OCI-LY1 (cell line): Measurements from ENCODE around the gene CBLN1.

ENCODE experiments used
- H2AFZ ChIP-seq: fragments of 200-600 bp; sonication (generic), shearing (Covaris generic); 2 replicates; pipeline ENCODE4 v1.6.0; 2014; ENCODE audit warnings: antibody characterized with exemption, mild to moderate bottlenecking, low read length
- H3F3A ChIP-seq: fragments of 200-600 bp; sonication (generic), shearing (Covaris generic); 2 replicates; pipeline ENCODE4 v1.6.0; 2014; ENCODE audit warnings: mild to moderate bottlenecking, antibody characterized with exemption, low read length, moderate library complexity; ENCODE audit not compliant: insufficient read depth
- H3K27ac ChIP-seq: fragments of 200-600 bp; sonication (generic); 2 replicates; pipeline ENCODE4 v1.5.1; 2014; ENCODE audit warnings: low read length, mixed run types, mild to moderate bottlenecking, low read depth; ENCODE audit not compliant: poor library complexity, severe bottlenecking
- H3K27me3 ChIP-seq: fragments of 200-600 bp; sonication (generic); 2 replicates; pipeline ENCODE4 v1.6.0; 2014; ENCODE audit warnings: antibody characterized with exemption, mild to moderate bottlenecking, low read length, moderate library complexity; ENCODE audit not compliant: insufficient read depth
- H3K36me3 ChIP-seq: fragments of 200-600 bp; sonication (generic); 2 replicates; pipeline ENCODE4 v1.6.1; 2014; ENCODE audit warnings: mild to moderate bottlenecking, antibody characterized with exemption, low read length, moderate library complexity, mixed read lengths; ENCODE audit not compliant: insufficient read depth
- H3K4me1 ChIP-seq: fragments of 200-600 bp; sonication (generic); 2 replicates; pipeline ENCODE4 v1.5.1; 2014; ENCODE audit warnings: mild to moderate bottlenecking, low read length, moderate library complexity; ENCODE audit not compliant: insufficient read depth, severe bottlenecking
- H3K4me2 ChIP-seq: fragments of 200-600 bp; sonication (generic), shearing (Covaris generic); 2 replicates; pipeline ENCODE4 v1.6.1; 2014; ENCODE audit warnings: low read length
- H3K4me3 ChIP-seq: fragments of 200-600 bp; sonication (generic); 2 replicates; pipeline ENCODE4 v1.5.1; 2014; ENCODE audit warnings: low read length, low read depth, mild to moderate bottlenecking, mixed read lengths; ENCODE audit not compliant: poor library complexity, severe bottlenecking
- H3K79me2 ChIP-seq: fragments of 200-600 bp; shearing (Covaris generic); 2 replicates; pipeline ENCODE4 v1.6.1; 2016; ENCODE audit warnings: mixed run types, low read length, mixed read lengths; ENCODE audit not compliant: insufficient read depth
- H3K9ac ChIP-seq: fragments of 200-600 bp; sonication (generic), shearing (Covaris generic); 2 replicates; pipeline ENCODE4 v1.6.1; 2014; ENCODE audit warnings: mild to moderate bottlenecking, low read length, mixed read lengths
- H3K9me2 ChIP-seq: fragments of 200-600 bp; sonication (generic), shearing (Covaris generic); 2 replicates; pipeline ENCODE4 v1.6.1; 2014; ENCODE audit warnings: low read depth, mild to moderate bottlenecking, low read length, mixed read lengths
- H3K9me3 ChIP-seq: fragments of 200-600 bp; shearing (Covaris generic); 2 replicates; pipeline ENCODE4 v1.6.1; 2014; ENCODE audit warnings: low read length, mixed read lengths
- H4K20me1 ChIP-seq: fragments of 200-600 bp; sonication (generic), shearing (Covaris generic); 2 replicates; pipeline ENCODE4 v1.6.0; 2016; ENCODE audit warnings: mild to moderate bottlenecking, low read length; ENCODE audit not compliant: insufficient read depth
- EZH2 ChIP-seq: fragments of 200-600 bp; sonication (generic), shearing (Covaris generic); IDR thresholded peaks from 2 replicates; pipeline ENCODE4 v1.8.0; 2017; ENCODE audit warnings: borderline replicate concordance, mixed run types, mild to moderate bottlenecking, antibody characterized with exemption, low read length, moderate library complexity, mixed read lengths
- TF ChIP-seq, protein P1 (sequence below): fragments of 200-600 bp; sonication (generic), shearing (Covaris generic); IDR thresholded peaks from 2 replicates; pipeline ENCODE4 v1.5.1; 2017; ENCODE audit warnings: mild to moderate bottlenecking, antibody characterized with exemption, low read length, moderate library complexity, mixed read lengths

The CBLN1 gene

GRCh38 chr16:49311823-49312222 lies 30.2 kb upstream of the CBLN1 start:
- H3K4me1 ChIP-seq: no peaks in the 10 kb centered on the region
- no peaks in the 10 kb centered on the region for H3K27me3 ChIP-seq
- H3K79me2 ChIP-seq: no peaks in the 10 kb centered on the region
- H3K9me2 ChIP-seq: no peaks in the 10 kb centered on the region
- TF ChIP-seq EZH2: no peak
- TF ChIP-seq, protein P1, sequence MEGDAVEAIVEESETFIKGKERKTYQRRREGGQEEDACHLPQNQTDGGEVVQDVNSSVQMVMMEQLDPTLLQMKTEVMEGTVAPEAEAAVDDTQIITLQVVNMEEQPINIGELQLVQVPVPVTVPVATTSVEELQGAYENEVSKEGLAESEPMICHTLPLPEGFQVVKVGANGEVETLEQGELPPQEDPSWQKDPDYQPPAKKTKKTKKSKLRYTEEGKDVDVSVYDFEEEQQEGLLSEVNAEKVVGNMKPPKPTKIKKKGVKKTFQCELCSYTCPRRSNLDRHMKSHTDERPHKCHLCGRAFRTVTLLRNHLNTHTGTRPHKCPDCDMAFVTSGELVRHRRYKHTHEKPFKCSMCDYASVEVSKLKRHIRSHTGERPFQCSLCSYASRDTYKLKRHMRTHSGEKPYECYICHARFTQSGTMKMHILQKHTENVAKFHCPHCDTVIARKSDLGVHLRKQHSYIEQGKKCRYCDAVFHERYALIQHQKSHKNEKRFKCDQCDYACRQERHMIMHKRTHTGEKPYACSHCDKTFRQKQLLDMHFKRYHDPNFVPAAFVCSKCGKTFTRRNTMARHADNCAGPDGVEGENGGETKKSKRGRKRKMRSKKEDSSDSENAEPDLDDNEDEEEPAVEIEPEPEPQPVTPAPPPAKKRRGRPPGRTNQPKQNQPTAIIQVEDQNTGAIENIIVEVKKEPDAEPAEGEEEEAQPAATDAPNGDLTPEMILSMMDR: no peak
- H3K36me3 ChIP-seq: no peaks in the 10 kb centered on the region
- no peak overlapping the region for H3K9ac ChIP-seq
- no peaks in the 10 kb centered on the region for H3F3A ChIP-seq
- H2AFZ ChIP-seq: no peak overlapping the region
- no peaks in the 10 kb centered on the region for H3K9me3 ChIP-seq
- no peak overlapping the region for H3K4me3 ChIP-seq
- no peak overlapping the region for H3K27ac ChIP-seq
- no peaks in the 10 kb centered on the region for H4K20me1 ChIP-seq
- no peak overlapping the region for H3K4me2 ChIP-seq

DNA sequence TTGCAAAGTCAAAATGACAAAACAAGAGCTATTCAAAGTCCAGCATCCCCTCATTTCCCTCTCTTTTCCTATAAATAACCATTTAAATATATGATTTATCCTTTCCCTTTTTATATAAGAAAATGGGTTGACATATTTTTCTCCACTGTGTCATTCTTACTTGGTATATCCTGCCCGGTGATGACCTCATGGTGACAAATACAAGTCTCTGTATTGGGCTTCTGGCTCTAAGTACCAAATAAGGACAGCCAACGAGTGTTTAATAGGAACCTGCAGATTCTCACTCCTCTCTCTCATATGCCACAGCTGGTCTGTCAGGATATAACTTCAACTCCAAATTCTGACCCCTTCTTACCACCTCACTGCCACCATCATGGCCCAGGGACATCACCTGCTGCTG lies 25.5 kb upstream of the CBLN1 start:
- Histone ChIP-seq H3K36me3 (no peaks in the 10 kb centered on the region), H3K4me1 (no peaks in the 10 kb centered on the region), H3K9me2 (no peaks in the 10 kb centered on the region), H2AFZ (no peak overlapping the region), H4K20me1 (no peaks in the 10 kb centered on the region), H3K79me2 (no peaks in the 10 kb centered on the region), H3K4me2 (no peak overlapping the region), H3K27me3 (no peaks in the 10 kb centered on the region), H3K9ac (no peak overlapping the region), H3K27ac (no peak overlapping the region), H3K9me3 (no peaks in the 10 kb centered on the region), H3F3A (no peaks in the 10 kb centered on the region), H3K4me3 (no peak overlapping the region)
- TF ChIP-seq EZH2: no peak

DNA sequence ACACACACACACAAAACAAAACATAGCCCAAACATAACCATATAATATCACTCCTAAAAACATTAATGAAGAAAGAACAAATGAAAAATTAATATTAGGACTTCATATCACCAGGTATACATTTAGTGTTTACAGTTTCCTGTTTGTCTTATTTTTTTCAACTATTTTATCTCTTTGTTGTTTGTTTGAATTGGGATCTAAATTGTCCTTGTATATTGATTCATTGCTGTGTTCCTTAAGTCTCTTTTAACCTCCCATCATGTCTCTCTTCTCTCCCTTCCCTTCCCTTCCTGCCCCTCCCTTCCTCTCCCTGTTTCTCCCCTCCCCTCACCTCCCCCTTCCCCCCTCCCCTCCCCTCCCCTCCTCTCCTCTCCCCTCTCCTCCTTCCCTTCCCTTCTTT lies 23.8 kb upstream of the CBLN1 start:
- no peaks in the 10 kb centered on the region for H3K9me3 ChIP-seq
- TF ChIP-seq, protein P1: no peak
- TF ChIP-seq EZH2: no peak
- no peaks in the 10 kb centered on the region for H3K27me3 ChIP-seq
- H3K4me3 ChIP-seq: no peak overlapping the region
- no peaks in the 10 kb centered on the region for H3K9me2 ChIP-seq
- no peaks in the 10 kb centered on the region for H3F3A ChIP-seq
- H3K4me1 ChIP-seq: no peaks in the 10 kb centered on the region
- H3K4me2 ChIP-seq: no peak overlapping the region
- H3K36me3 ChIP-seq: no peaks in the 10 kb centered on the region
- H3K27ac ChIP-seq: no peak overlapping the region
- H3K9ac ChIP-seq: no peak overlapping the region
- no peak overlapping the region for H2AFZ ChIP-seq
- H3K79me2 ChIP-seq: no peaks in the 10 kb centered on the region
- H4K20me1 ChIP-seq: no peaks in the 10 kb centered on the region

GRCh38 chr16:49292413-49292812 lies 10.8 kb upstream of the CBLN1 start:
- H2AFZ ChIP-seq: no peak overlapping the region
- no peaks in the 10 kb centered on the region for H3K4me1 ChIP-seq
- H3K27me3 ChIP-seq: no peaks in the 10 kb centered on the region
- no peaks in the 10 kb centered on the region for H3K9me2 ChIP-seq
- no peak overlapping the region for H3K4me3 ChIP-seq
- no peak overlapping the region for H3K9ac ChIP-seq
- H3F3A ChIP-seq: no peaks in the 10 kb centered on the region
- no peaks in the 10 kb centered on the region for H3K79me2 ChIP-seq
- no peaks in the 10 kb centered on the region for H4K20me1 ChIP-seq
- H3K36me3 ChIP-seq: no peaks in the 10 kb centered on the region
- no peak overlapping the region for H3K27ac ChIP-seq
- no peaks in the 10 kb centered on the region for H3K9me3 ChIP-seq
- TF ChIP-seq, protein P1: no peak
- TF ChIP-seq EZH2: no peak
- H3K4me2 ChIP-seq: no peak overlapping the region
